OCI-LY3 (cell line): Measurements from ENCODE around the gene NDUFV2.

Experiments used
- H2AFZ ChIP-seq: fragments of 200-600, 300-600 bp; shearing (Covaris generic); 2 replicates; pipeline ENCODE4 v1.6.0; 2014; ENCODE audit warnings: antibody characterized with exemption, low read depth, low read length
- H3K27ac ChIP-seq: fragments of 200-600, 300-600 bp; sonication (generic); 2 replicates; pipeline ENCODE4 v1.5.1; 2014; ENCODE audit warnings: mild to moderate bottlenecking, low read length, moderate library complexity, mixed read lengths
- H3K27me3 ChIP-seq: fragments of 200-600, 300-600 bp; sonication (generic); 2 replicates; pipeline ENCODE4 v1.6.1; 2014; ENCODE audit warnings: low read depth, low read length, mixed read lengths
- H3K36me3 ChIP-seq: fragments of 200-600, 300-600 bp; sonication (generic); replicated peaks from 2 replicates; pipeline ENCODE3; 2014; ENCODE audit warnings: low read depth, low read length, mixed read lengths
- H3K4me1 ChIP-seq: fragments of 300-600, 200-600 bp; sonication (generic); 2 replicates; pipeline ENCODE4 v1.6.1; 2014; ENCODE audit warnings: low read length, mixed read lengths
- H3K4me2 ChIP-seq: fragments of 200-600, 300-600 bp; sonication (generic); 2 replicates; pipeline ENCODE4 v1.6.1; 2014; ENCODE audit warnings: low read length, mixed read lengths
- H3K4me3 ChIP-seq: fragments of 300-600, 200-600 bp; sonication (generic); 2 replicates; pipeline ENCODE4 v1.5.1; 2014; ENCODE audit warnings: antibody characterized with exemption, mild to moderate bottlenecking, low read length, moderate library complexity
- H3K79me2 ChIP-seq: fragments of 300-600, 200-600 bp; shearing (Covaris generic); 2 replicates; pipeline ENCODE4 v1.6.1; 2014; ENCODE audit warnings: mild to moderate bottlenecking, low read length, mixed read lengths
- H3K9ac ChIP-seq: fragments of 300-600, 200-600 bp; shearing (Covaris generic); 2 replicates; pipeline ENCODE4 v1.6.0; 2014; ENCODE audit warnings: mild to moderate bottlenecking, low read length, moderate library complexity
- H3K9me3 ChIP-seq: fragments of 200-600, 300-600 bp; shearing (Covaris generic); 2 replicates; pipeline ENCODE4 v1.6.1; 2014; ENCODE audit warnings: low read length, mixed read lengths; ENCODE audit not compliant: insufficient read depth
- H4K20me1 ChIP-seq: fragments of 200-600, 300-600 bp; sonication (generic); 2 replicates; pipeline ENCODE4 v1.6.1; 2016; ENCODE audit warnings: low read length, mixed read lengths; ENCODE audit not compliant: insufficient read depth
- EZH2phosphoT487 ChIP-seq: fragments of 200-600 bp; shearing (Covaris generic); IDR thresholded peaks from 2 replicates; pipeline ENCODE4 v1.6.1; 2018; ENCODE audit warnings: antibody characterized with exemption, mixed run types, low read depth
- TF ChIP-seq, protein P1 (sequence below): fragments of 200-600, 300-600 bp; sonication (generic); IDR thresholded peaks from 2 replicates; pipeline ENCODE4 v1.5.1; 2014; ENCODE audit warnings: antibody characterized with exemption, low read length, low read depth

NDUFV2 gene

DNA sequence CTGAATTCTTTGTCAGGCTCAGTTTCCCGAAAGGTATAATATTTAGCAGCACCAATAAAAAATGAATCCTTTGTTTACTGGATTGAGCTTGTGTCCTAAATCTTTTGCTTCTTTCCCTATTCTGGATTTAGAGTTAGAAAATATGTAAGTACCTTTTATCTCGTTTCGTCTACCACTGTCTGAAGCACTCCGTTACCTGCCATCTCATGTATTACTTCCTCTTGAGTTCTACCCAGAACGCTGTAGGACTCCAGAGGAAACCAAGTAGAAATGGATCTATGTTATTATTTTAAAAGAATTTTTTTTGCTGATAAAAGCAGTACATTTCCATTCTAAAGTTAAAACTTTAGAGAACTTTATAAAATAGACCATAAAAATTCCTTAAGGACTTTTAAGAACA is 47.6 kb downstream of the NDUFV2 start:
- no peak for TF ChIP-seq EZH2phosphoT487
- TF ChIP-seq, protein P1, sequence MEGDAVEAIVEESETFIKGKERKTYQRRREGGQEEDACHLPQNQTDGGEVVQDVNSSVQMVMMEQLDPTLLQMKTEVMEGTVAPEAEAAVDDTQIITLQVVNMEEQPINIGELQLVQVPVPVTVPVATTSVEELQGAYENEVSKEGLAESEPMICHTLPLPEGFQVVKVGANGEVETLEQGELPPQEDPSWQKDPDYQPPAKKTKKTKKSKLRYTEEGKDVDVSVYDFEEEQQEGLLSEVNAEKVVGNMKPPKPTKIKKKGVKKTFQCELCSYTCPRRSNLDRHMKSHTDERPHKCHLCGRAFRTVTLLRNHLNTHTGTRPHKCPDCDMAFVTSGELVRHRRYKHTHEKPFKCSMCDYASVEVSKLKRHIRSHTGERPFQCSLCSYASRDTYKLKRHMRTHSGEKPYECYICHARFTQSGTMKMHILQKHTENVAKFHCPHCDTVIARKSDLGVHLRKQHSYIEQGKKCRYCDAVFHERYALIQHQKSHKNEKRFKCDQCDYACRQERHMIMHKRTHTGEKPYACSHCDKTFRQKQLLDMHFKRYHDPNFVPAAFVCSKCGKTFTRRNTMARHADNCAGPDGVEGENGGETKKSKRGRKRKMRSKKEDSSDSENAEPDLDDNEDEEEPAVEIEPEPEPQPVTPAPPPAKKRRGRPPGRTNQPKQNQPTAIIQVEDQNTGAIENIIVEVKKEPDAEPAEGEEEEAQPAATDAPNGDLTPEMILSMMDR = no peak
- peaks cover 13% of the 10 kb centered on the region for H3K36me3 ChIP-seq
- H3K27me3 ChIP-seq = no peaks in the 10 kb centered on the region
- H3K9me3 ChIP-seq = no peaks in the 10 kb centered on the region
- peak overlapping the region; percentile 44 for H3K9ac ChIP-seq
- H3K4me3 ChIP-seq = peak overlapping the region; percentile 58
- peaks cover 66% of the 10 kb centered on the region for H3K4me1 ChIP-seq
- H3K79me2 ChIP-seq = peaks cover 100% of the 10 kb centered on the region
- H3K27ac ChIP-seq = peak overlapping the region; percentile 25; the same call in 1 of the 2 replicates
- H3K4me2 ChIP-seq = peak overlapping the region; percentile 78
- no peak overlapping the region for H2AFZ ChIP-seq
- peaks cover 92% of the 10 kb centered on the region for H4K20me1 ChIP-seq

DNA sequence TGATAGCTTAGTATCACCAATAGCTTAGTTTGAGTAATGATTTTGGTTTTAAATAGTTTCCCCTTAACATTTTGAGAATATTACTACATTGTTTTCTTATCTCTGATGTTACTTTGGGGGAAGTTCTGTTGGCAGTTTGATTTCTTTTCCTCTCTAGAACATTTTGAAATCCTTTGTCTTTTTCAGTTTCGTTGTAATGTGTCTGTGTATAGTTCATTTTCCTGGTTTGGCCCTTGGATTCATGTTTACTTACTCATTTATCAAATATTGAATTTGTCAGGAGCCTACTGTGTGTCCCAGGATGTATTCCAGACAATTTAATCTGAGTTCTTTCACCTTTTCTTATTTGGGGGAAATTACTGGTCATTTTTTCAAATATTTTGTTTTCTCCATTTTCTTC is 50.8 kb downstream of the NDUFV2 start:
- no peak for TF ChIP-seq EZH2phosphoT487
- TF ChIP-seq, protein P1 = no peak
- Histone ChIP-seq H3K79me2 (peaks cover 100% of the 10 kb centered on the region), H3K36me3 (peaks cover 27% of the 10 kb centered on the region), H2AFZ (no peak overlapping the region), H3K4me1 (peaks cover 34% of the 10 kb centered on the region), H3K9ac (no peak overlapping the region), H3K27me3 (no peaks in the 10 kb centered on the region), H3K9me3 (no peaks in the 10 kb centered on the region), H3K4me2 (no peak overlapping the region), H4K20me1 (peaks cover 92% of the 10 kb centered on the region), H3K4me3 (no peak overlapping the region), H3K27ac (no peak overlapping the region)

DNA sequence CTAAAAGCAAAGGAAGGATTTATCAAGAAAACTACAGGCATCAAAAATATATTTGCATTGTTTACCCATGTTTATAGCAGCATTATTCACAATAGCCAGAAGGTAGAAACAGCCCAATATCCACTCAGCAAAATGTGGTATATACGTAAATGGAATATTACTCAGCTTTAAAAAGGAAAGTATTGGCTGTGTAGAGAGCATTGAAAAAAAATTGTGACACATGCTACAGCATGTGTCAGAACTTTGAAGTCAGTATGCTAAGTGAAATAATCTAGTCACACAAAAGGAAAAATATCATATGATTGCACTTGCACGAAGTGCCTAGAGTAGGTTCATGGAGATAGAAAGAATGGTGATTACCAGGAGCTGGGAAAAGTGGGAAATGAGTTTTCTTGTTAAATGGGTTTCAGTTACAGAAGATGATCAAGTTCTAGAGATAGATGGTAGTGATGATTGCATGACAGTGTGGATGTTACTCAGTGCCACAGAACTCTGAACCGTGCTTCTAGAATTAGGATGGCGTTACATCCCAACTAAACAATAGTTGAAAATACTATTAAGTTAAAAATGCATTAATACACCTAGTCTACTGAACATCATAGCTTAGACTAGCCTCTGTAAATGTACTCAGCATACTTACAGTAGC is 54.2 kb downstream of the NDUFV2 start:
- H3K4me3 ChIP-seq = no peak overlapping the region
- no peak overlapping the region for H3K9ac ChIP-seq
- H3K27ac ChIP-seq = no peak overlapping the region
- peaks cover 7% of the 10 kb centered on the region for H3K4me1 ChIP-seq
- H2AFZ ChIP-seq = no peak overlapping the region
- peaks cover 99% of the 10 kb centered on the region for H3K79me2 ChIP-seq
- H3K9me3 ChIP-seq = no peaks in the 10 kb centered on the region
- H3K27me3 ChIP-seq = no peaks in the 10 kb centered on the region
- no peak overlapping the region for H3K4me2 ChIP-seq
- H4K20me1 ChIP-seq = peaks cover 86% of the 10 kb centered on the region
- TF ChIP-seq, protein P1 = no peak
- TF ChIP-seq EZH2phosphoT487 = no peak
- H3K36me3 ChIP-seq = peaks cover 46% of the 10 kb centered on the region

DNA sequence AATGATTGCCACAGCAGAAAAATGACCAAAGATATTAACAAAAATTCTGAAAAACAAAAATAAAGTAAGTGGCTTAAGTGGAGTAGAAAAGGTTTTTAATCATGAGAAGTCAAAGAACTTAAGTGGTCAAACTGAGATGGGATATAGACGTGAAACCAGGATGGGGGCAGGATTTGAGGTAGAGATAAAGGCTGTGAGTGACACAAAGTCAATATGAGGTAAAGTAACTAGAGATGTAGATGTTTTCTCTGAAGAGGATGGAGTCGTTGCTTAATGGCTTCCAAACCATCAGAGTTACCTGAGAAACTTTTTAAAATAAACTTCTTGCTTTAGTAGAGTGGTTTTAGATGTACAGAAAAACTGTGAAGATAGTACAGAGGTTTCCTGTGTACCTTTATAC is 55.3 kb downstream of the NDUFV2 start:
- TF ChIP-seq EZH2phosphoT487 = no peak
- TF ChIP-seq, protein P1 = no peak
- H3K4me2 ChIP-seq = no peak overlapping the region
- peaks cover 99% of the 10 kb centered on the region for H3K79me2 ChIP-seq
- H3K9ac ChIP-seq = no peak overlapping the region
- H4K20me1 ChIP-seq = peaks cover 86% of the 10 kb centered on the region
- H2AFZ ChIP-seq = no peak overlapping the region
- no peak overlapping the region for H3K27ac ChIP-seq
- H3K27me3 ChIP-seq = no peaks in the 10 kb centered on the region
- H3K36me3 ChIP-seq = peaks cover 54% of the 10 kb centered on the region
- H3K4me3 ChIP-seq = no peak overlapping the region
- H3K9me3 ChIP-seq = no peaks in the 10 kb centered on the region
- H3K4me1 ChIP-seq = no peaks in the 10 kb centered on the region
